ENCODE results near the gene CDK5RAP2. TPM values are rescaled to one million over a fixed set of nuclear protein-coding genes. Genes with fewer than 3 reads are reported as not detected.

The CDK5RAP2 gene
- total RNA-seq, 1 donor from 2014 or later = 50.8 TPM

- Mint-ChIP-seq H3K27me3 (ENCODE audit: unreplicated experiment) (peaks cover 2% of the 10 kb centered on the region), H3K27ac (ENCODE audit: unreplicated experiment) (no peak overlapping the region), H3K4me3 (ENCODE audit: unreplicated experiment) (no peak overlapping the region), H3K9me3 (ENCODE audit: unreplicated experiment) (no peaks in the 10 kb centered on the region), H3K36me3 (ENCODE audit: low read depth, unreplicated experiment) (peaks cover 30% of the 10 kb centered on the region), H3K4me1 (ENCODE audit: unreplicated experiment) (no peaks in the 10 kb centered on the region)
- TF ChIP-seq CTCF (IDR thresholded peaks at IDR 0.05; ENCODE audit: unreplicated experiment) = no peak
- no peak for DNase-seq (ENCODE audit: low spot score)
Measured at GRCh38 chr9:120570296-120570695, 9.7 kb downstream of the CDK5RAP2 start.

GRCh38 chr9:120569556-120569955, 10.4 kb downstream of the CDK5RAP2 start:
- H3K36me3 Mint-ChIP-seq (ENCODE audit: low read depth, unreplicated experiment) = peaks cover 33% of the 10 kb centered on the region

GRCh38 chr9:120568816-120569215, 11.2 kb downstream of the CDK5RAP2 start:
- DNase-seq (ENCODE audit: low spot score) = no peak
- Mint-ChIP-seq H3K4me3 (ENCODE audit: unreplicated experiment) (no peak overlapping the region), H3K27me3 (ENCODE audit: unreplicated experiment) (peaks cover 3% of the 10 kb centered on the region), H3K4me1 (ENCODE audit: unreplicated experiment) (peaks cover 3% of the 10 kb centered on the region), H3K36me3 (ENCODE audit: low read depth, unreplicated experiment) (peaks cover 34% of the 10 kb centered on the region), H3K27ac (ENCODE audit: unreplicated experiment) (no peak overlapping the region), H3K9me3 (ENCODE audit: unreplicated experiment) (no peaks in the 10 kb centered on the region)
- TF ChIP-seq CTCF (IDR thresholded peaks at IDR 0.05; ENCODE audit: unreplicated experiment) = no peak

More at GRCh38 chr9:120569556-120569955, 10.4 kb downstream of the CDK5RAP2 start:
- Mint-ChIP-seq H3K27me3 (ENCODE audit: unreplicated experiment) (peaks cover 3% of the 10 kb centered on the region), H3K4me3 (ENCODE audit: unreplicated experiment) (peak overlapping the region; percentile 0), H3K27ac (ENCODE audit: unreplicated experiment) (no peak overlapping the region), H3K4me1 (ENCODE audit: unreplicated experiment) (no peaks in the 10 kb centered on the region), H3K9me3 (ENCODE audit: unreplicated experiment) (no peaks in the 10 kb centered on the region)
- no peak for TF ChIP-seq CTCF (IDR thresholded peaks at IDR 0.05; ENCODE audit: unreplicated experiment)
- DNase-seq (ENCODE audit: low spot score) = no peak

- no peak overlapping the region for H3K4me3 Mint-ChIP-seq (ENCODE audit: unreplicated experiment)
- H3K27me3 Mint-ChIP-seq (ENCODE audit: unreplicated experiment) = peaks cover 4% of the 10 kb centered on the region
- H3K9me3 Mint-ChIP-seq (ENCODE audit: unreplicated experiment) = no peaks in the 10 kb centered on the region
- no peak for TF ChIP-seq CTCF (IDR thresholded peaks at IDR 0.05; ENCODE audit: unreplicated experiment)
- H3K36me3 Mint-ChIP-seq (ENCODE audit: low read depth, unreplicated experiment) = peaks cover 39% of the 10 kb centered on the region
- H3K4me1 Mint-ChIP-seq (ENCODE audit: unreplicated experiment) = peaks cover 9% of the 10 kb centered on the region
- H3K27ac Mint-ChIP-seq (ENCODE audit: unreplicated experiment) = no peak overlapping the region
- no peak for DNase-seq (ENCODE audit: low spot score)
Measured at GRCh38 chr9:120567874-120568273, 12.1 kb downstream of the CDK5RAP2 start.

- H3K4me1 Mint-ChIP-seq (ENCODE audit: unreplicated experiment) = peaks cover 11% of the 10 kb centered on the region
- no peak for DNase-seq (ENCODE audit: low spot score)
- TF ChIP-seq CTCF (IDR thresholded peaks at IDR 0.05; ENCODE audit: unreplicated experiment) = no peak
- no peak overlapping the region for H3K4me3 Mint-ChIP-seq (ENCODE audit: unreplicated experiment)
- peaks cover 5% of the 10 kb centered on the region for H3K27me3 Mint-ChIP-seq (ENCODE audit: unreplicated experiment)
- no peak overlapping the region for H3K27ac Mint-ChIP-seq (ENCODE audit: unreplicated experiment)
- peaks cover 44% of the 10 kb centered on the region for H3K36me3 Mint-ChIP-seq (ENCODE audit: low read depth, unreplicated experiment)
- H3K9me3 Mint-ChIP-seq (ENCODE audit: unreplicated experiment) = no peaks in the 10 kb centered on the region
Measured at GRCh38 chr9:120567081-120567480, 12.9 kb downstream of the CDK5RAP2 start.
